ENCODE results near the gene CPEB4.

DNA sequence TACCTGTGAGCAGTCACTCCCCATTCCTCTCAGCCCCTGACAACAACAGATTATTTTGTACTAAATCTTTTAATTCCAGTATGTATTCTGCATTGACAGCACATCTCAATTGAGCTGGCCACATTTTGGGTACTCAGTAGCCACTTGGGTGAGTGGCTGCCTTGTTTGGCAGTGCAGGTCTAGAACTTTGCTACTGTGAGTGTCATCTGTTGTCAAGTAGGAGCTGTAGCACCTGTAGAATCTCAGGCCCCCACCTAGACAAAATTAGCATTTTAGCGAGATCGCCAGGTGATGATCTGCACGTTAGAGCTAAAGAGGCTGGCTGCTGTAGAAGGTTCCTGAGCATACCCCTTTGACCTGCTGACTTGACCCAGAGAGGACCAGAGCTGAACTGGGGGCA, 44.4 kb upstream of the CPEB4 start:
- TF ChIP-seq, protein P1, sequence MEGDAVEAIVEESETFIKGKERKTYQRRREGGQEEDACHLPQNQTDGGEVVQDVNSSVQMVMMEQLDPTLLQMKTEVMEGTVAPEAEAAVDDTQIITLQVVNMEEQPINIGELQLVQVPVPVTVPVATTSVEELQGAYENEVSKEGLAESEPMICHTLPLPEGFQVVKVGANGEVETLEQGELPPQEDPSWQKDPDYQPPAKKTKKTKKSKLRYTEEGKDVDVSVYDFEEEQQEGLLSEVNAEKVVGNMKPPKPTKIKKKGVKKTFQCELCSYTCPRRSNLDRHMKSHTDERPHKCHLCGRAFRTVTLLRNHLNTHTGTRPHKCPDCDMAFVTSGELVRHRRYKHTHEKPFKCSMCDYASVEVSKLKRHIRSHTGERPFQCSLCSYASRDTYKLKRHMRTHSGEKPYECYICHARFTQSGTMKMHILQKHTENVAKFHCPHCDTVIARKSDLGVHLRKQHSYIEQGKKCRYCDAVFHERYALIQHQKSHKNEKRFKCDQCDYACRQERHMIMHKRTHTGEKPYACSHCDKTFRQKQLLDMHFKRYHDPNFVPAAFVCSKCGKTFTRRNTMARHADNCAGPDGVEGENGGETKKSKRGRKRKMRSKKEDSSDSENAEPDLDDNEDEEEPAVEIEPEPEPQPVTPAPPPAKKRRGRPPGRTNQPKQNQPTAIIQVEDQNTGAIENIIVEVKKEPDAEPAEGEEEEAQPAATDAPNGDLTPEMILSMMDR (IDR thresholded peaks at IDR 0.05): no peak
- TF ChIP-seq POLR2AphosphoS5 (IDR thresholded peaks at IDR 0.05; ENCODE audit: insufficient read depth in 1 of 2, low read depth in 1 of 2): no peak

Data from vagina (tissue), 2 donors.